Measurements from ENCODE around the gene DDIAS.
A peak's percentile ranks its signal among the peaks of the same experiment; 100 is the strongest.
"Not testable (repeated sequence)": the region's sequence is repeated elsewhere in the genome, so short reads cannot be mapped to it uniquely, and the experiment has no call there.

The DDIAS gene

GRCh38 chr11:82959987-82960778, 58.6 kb downstream of the DDIAS start:
- Histone ChIP-seq H3K27me3 (ENCODE audit: insufficient read depth, low read length) (no peaks in the 10 kb centered on the region), H3K36me3 (ENCODE audit: insufficient read depth, low read length) (no peaks in the 10 kb centered on the region), H3K4me3 (ENCODE audit: low read depth, low read length, poor library complexity, severe bottlenecking) (no peak overlapping the region), H3K9me2 (ENCODE audit: low read depth, low read length) (no peaks in the 10 kb centered on the region), H4K20me1 (ENCODE audit: insufficient read depth, low read length) (no peaks in the 10 kb centered on the region), H3K4me2 (ENCODE audit: low read length) (peak overlapping the region; percentile 55), H2AFZ (ENCODE audit: low read length) (0 out of 2 replicates have a peak overlapping the region, but pooled peaks have one; percentile 25), H3K79me2 (ENCODE audit: insufficient read depth, low read length) (no peaks in the 10 kb centered on the region), H3K4me1 (ENCODE audit: insufficient read depth, low read length, severe bottlenecking) (peaks cover 47% of the 10 kb centered on the region), H3F3A (ENCODE audit: insufficient read depth, low read length) (no peaks in the 10 kb centered on the region), H3K27ac (ENCODE audit: low read depth, low read length, poor library complexity, severe bottlenecking) (peak overlapping the region; percentile 80), H3K9ac (ENCODE audit: low read length) (peak overlapping the region; percentile 26; the same call in 1 of the 2 replicates), H3K9me3 (ENCODE audit: low read length) (0 out of 2 replicates have a peak, but pooled peaks cover 3% of the 10 kb centered on the region)
- TF ChIP-seq EZH2 (IDR thresholded peaks at IDR 0.05; ENCODE audit: borderline replicate concordance, low read length) (no peak), CTCF (IDR thresholded peaks at IDR 0.05; ENCODE audit: low read length) (no peak)

- Histone ChIP-seq H3K36me3 (ENCODE audit: insufficient read depth, low read length) (no peaks in the 10 kb centered on the region), H3K27ac (ENCODE audit: low read depth, low read length, poor library complexity, severe bottlenecking) (peak overlapping the region; percentile 80), H3K4me2 (ENCODE audit: low read length) (peak overlapping the region; percentile 55), H4K20me1 (ENCODE audit: insufficient read depth, low read length) (no peaks in the 10 kb centered on the region), H3K9ac (ENCODE audit: low read length) (peak overlapping the region; percentile 26; the same call in 1 of the 2 replicates), H3F3A (ENCODE audit: insufficient read depth, low read length) (no peaks in the 10 kb centered on the region), H3K9me2 (ENCODE audit: low read depth, low read length) (no peaks in the 10 kb centered on the region), H3K79me2 (ENCODE audit: insufficient read depth, low read length) (no peaks in the 10 kb centered on the region), H3K27me3 (ENCODE audit: insufficient read depth, low read length) (no peaks in the 10 kb centered on the region), H3K4me3 (ENCODE audit: low read depth, low read length, poor library complexity, severe bottlenecking) (no peak overlapping the region), H3K9me3 (ENCODE audit: low read length) (0 out of 2 replicates have a peak, but pooled peaks cover 3% of the 10 kb centered on the region), H3K4me1 (ENCODE audit: insufficient read depth, low read length, severe bottlenecking) (peaks cover 41% of the 10 kb centered on the region), H2AFZ (ENCODE audit: low read length) (peak overlapping the region; percentile 7; the same call in 1 of the 2 replicates)
- TF ChIP-seq CTCF (IDR thresholded peaks at IDR 0.05; ENCODE audit: low read length), result no peak
Observed at GRCh38 chr11:82960779-82961143, 59.2 kb downstream of the DDIAS start.

GRCh38 chr11:82962021-82962420, 60.5 kb downstream of the DDIAS start:
- H4K20me1 ChIP-seq (ENCODE audit: insufficient read depth, low read length); H3K79me2 ChIP-seq (ENCODE audit: insufficient read depth, low read length); H3K4me2 ChIP-seq (ENCODE audit: low read length); H3K4me3 ChIP-seq (ENCODE audit: low read depth, low read length, poor library complexity, severe bottlenecking); H3K27me3 ChIP-seq (ENCODE audit: insufficient read depth, low read length); H3K27ac ChIP-seq (ENCODE audit: low read depth, low read length, poor library complexity, severe bottlenecking); H3F3A ChIP-seq (ENCODE audit: insufficient read depth, low read length); H3K9me2 ChIP-seq (ENCODE audit: low read depth, low read length); H3K9me3 ChIP-seq (ENCODE audit: low read length); H3K36me3 ChIP-seq (ENCODE audit: insufficient read depth, low read length); H3K9ac ChIP-seq (ENCODE audit: low read length); H2AFZ ChIP-seq (ENCODE audit: low read length): not testable (repeated sequence)
- H3K4me1 ChIP-seq (ENCODE audit: insufficient read depth, low read length, severe bottlenecking), result peaks cover 28% of the 10 kb centered on the region

- Histone ChIP-seq H3K27me3 (ENCODE audit: insufficient read depth, low read length) (no peaks in the 10 kb centered on the region), H3K36me3 (ENCODE audit: insufficient read depth, low read length) (no peaks in the 10 kb centered on the region), H3K9me3 (ENCODE audit: low read length) (0 out of 2 replicates have a peak, but pooled peaks cover 3% of the 10 kb centered on the region), H4K20me1 (ENCODE audit: insufficient read depth, low read length) (no peaks in the 10 kb centered on the region), H3K9ac (ENCODE audit: low read length) (no peak overlapping the region), H3K4me1 (ENCODE audit: insufficient read depth, low read length, severe bottlenecking) (peaks cover 30% of the 10 kb centered on the region), H3K4me3 (ENCODE audit: low read depth, low read length, poor library complexity, severe bottlenecking) (no peak overlapping the region), H2AFZ (ENCODE audit: low read length) (no peak overlapping the region), H3K4me2 (ENCODE audit: low read length) (no peak overlapping the region), H3K79me2 (ENCODE audit: insufficient read depth, low read length) (no peaks in the 10 kb centered on the region), H3K9me2 (ENCODE audit: low read depth, low read length) (no peaks in the 10 kb centered on the region), H3K27ac (ENCODE audit: low read depth, low read length, poor library complexity, severe bottlenecking) (no peak overlapping the region), H3F3A (ENCODE audit: insufficient read depth, low read length) (no peaks in the 10 kb centered on the region)
- TF ChIP-seq EZH2 (IDR thresholded peaks at IDR 0.05; ENCODE audit: borderline replicate concordance, low read length) (no peak), CTCF (IDR thresholded peaks at IDR 0.05; ENCODE audit: low read length) (no peak)
Observed at GRCh38 chr11:82967381-82967780, 65.8 kb downstream of the DDIAS start.
